CD14-positive monocyte (primary cell): ENCODE measurements around the gene NPR3. TPM values are rescaled to one million over a fixed set of nuclear protein-coding genes. Genes with fewer than 3 reads are reported as not detected.

ENCODE experiments used
- DNase-seq, 3 donors: peaks; one replicate each; pipeline ENCODE4 v3.0.0-alpha.2; 2011 to 2022
- H2AFZ ChIP-seq: 2 replicates; pipeline ENCODE4 v1.6.0; 2012; ENCODE audit warnings: mild to moderate bottlenecking, low read depth, low read length, inconsistent platforms; ENCODE audit not compliant: insufficient read depth, poor library complexity, severe bottlenecking
- H3K27ac ChIP-seq, 2 donors: 1 replicate in 1 of 2; 2 replicates in 1 of 2; pipeline ENCODE4 v1.5.1; 2012 to 2013; ENCODE audit warnings: low read length in 2 of 2, control low read depth in 1 of 2, inconsistent platforms in 1 of 2, low read depth in 1 of 2, mild to moderate bottlenecking in 1 of 2
- H3K27me3 ChIP-seq, 2 donors: one replicate each; pipeline versions ENCODE4 v1.6.0 to v1.6.1; 2011 to 2013; ENCODE audit warnings: low read length in 2 of 2; ENCODE audit not compliant: control insufficient read depth in 2 of 2, insufficient read depth in 2 of 2
- H3K36me3 ChIP-seq, 2 donors: replicated peaks in 1 of 2; 1 replicate in 1 of 2; 2 replicates in 1 of 2; pipeline versions ENCODE4 v1.5.1 to v1.6.1; 2012 to 2013; ENCODE audit warnings: low read length in 2 of 2, control low read depth in 1 of 2, inconsistent platforms in 1 of 2, mild to moderate bottlenecking in 1 of 2; ENCODE audit not compliant: insufficient read depth in 2 of 2, control insufficient read depth in 1 of 2
- H3K4me1 ChIP-seq, 2 donors: 1 replicate in 1 of 2; 2 replicates in 1 of 2; pipeline versions ENCODE4 v1.5.1 to v1.6.1; 2012 to 2013; ENCODE audit warnings: low read length in 2 of 2, control low read depth in 1 of 2, inconsistent platforms in 1 of 2, mild to moderate bottlenecking in 1 of 2, moderate library complexity in 1 of 2; ENCODE audit not compliant: insufficient read depth in 2 of 2, control insufficient read depth in 1 of 2
- H3K4me2 ChIP-seq: replicated peaks from 2 replicates; pipeline ENCODE3; 2012; ENCODE audit warnings: low read length, moderate library complexity, mild to moderate bottlenecking; ENCODE audit not compliant: poor library complexity, severe bottlenecking; ENCODE audit errors: extremely low read depth
- H3K4me3 ChIP-seq, 3 experiments: fragments of 200-600 bp in 1 of 3; sonication (generic) in 1 of 3; replicated peaks in 1 of 3; 1 replicate in 2 of 3; 2 replicates in 1 of 3; pipeline ENCODE4 v1.5.1; 2011 to 2013; ENCODE audit warnings: low read length in 3 of 3, mild to moderate bottlenecking in 3 of 3, control low read depth in 2 of 3, low read depth in 2 of 3, inconsistent platforms in 1 of 3, moderate library complexity in 1 of 3
- H3K79me2 ChIP-seq: 2 replicates; pipeline ENCODE4 v1.6.0; 2012; ENCODE audit warnings: mild to moderate bottlenecking, control low read depth, inconsistent platforms, low read length, moderate library complexity; ENCODE audit not compliant: insufficient read depth
- H3K9ac ChIP-seq: 2 replicates; pipeline ENCODE4 v1.6.0; 2017; ENCODE audit warnings: low read length, mild to moderate bottlenecking; ENCODE audit not compliant: insufficient read depth, poor library complexity, severe bottlenecking
- H3K9me3 ChIP-seq, 2 donors: replicated peaks in 1 of 2; 1 replicate in 1 of 2; 2 replicates in 1 of 2; pipeline versions ENCODE4 v1.5.1 to v1.6.1; 2012 to 2013; ENCODE audit warnings: low read length in 2 of 2, control low read depth in 1 of 2; ENCODE audit not compliant: control insufficient read depth in 1 of 2, insufficient read depth in 1 of 2
- H4K20me1 ChIP-seq: 2 replicates; pipeline ENCODE4 v1.6.0; 2012; ENCODE audit warnings: mild to moderate bottlenecking, low read length, control low read depth, moderate library complexity; ENCODE audit not compliant: insufficient read depth
- H3K27ac Mint-ChIP-seq, 7 donors: one replicate each; pipeline ENCODE4 v1.8.0; 2020; ENCODE audit warnings: mild to moderate bottlenecking in 7 of 7, mixed read lengths in 7 of 7, moderate library complexity in 6 of 7, inconsistent platforms in 2 of 7
- H3K27me3 Mint-ChIP-seq, 3 donors: one replicate each; pipeline ENCODE4 v1.8.0; 2021 to 2022; ENCODE audit warnings: low read depth in 3 of 3, mild to moderate bottlenecking in 3 of 3, mixed read lengths in 3 of 3, moderate library complexity in 3 of 3, inconsistent platforms in 1 of 3
- H3K36me3 Mint-ChIP-seq, 2 donors: one replicate each; pipeline ENCODE4 v1.8.0; 2020; ENCODE audit warnings: mixed read lengths in 2 of 2, inconsistent platforms in 1 of 2, mild to moderate bottlenecking in 1 of 2
- H3K4me1 Mint-ChIP-seq: one replicate; pipeline ENCODE4 v1.8.0; 2020; ENCODE audit warnings: mild to moderate bottlenecking, mixed read lengths
- H3K4me3 Mint-ChIP-seq, 2 donors: one replicate each; pipeline ENCODE4 v1.8.0; 2020; ENCODE audit warnings: mild to moderate bottlenecking in 2 of 2, mixed read lengths in 2 of 2, moderate library complexity in 1 of 2
- H3K9me3 Mint-ChIP-seq, 7 donors: one replicate each; pipeline ENCODE4 v1.8.0; 2020 to 2022; ENCODE audit warnings: mixed read lengths in 7 of 7, mild to moderate bottlenecking in 6 of 7, moderate library complexity in 6 of 7, inconsistent platforms in 2 of 7
- CTCF ChIP-seq: fragments of 200-600 bp; IDR thresholded peaks from one replicate; pipeline ENCODE4 v1.8.0; 2022; ENCODE audit warnings: antibody characterized with exemption, mild to moderate bottlenecking
- WGBS: methylation state at CpG from one replicate; pipeline ENCODE4 v1.1.5; 2013; ENCODE audit warnings: missing lambda C conversion rate; ENCODE audit not compliant: insufficient coverage; 5-methylcytosine and 5-hydroxymethylcytosine counted together
- intact Hi-C, 2 donors: fragments of 100-400 bp; cut with micrococcal nuclease; formaldehyde crosslinking; loops; one replicate each; pipeline versions ENCODE4 v1.15.0 to v1.15.1; 2023
- polyA plus RNA-seq, 3 donors: library from polyadenylated mRNA; depleted of rRNA in 1 of 3; unstranded in 2 of 3; stranded (reverse) in 1 of 3; fragments of 300-500 nt in 2 of 3; fragments of >200 nt in 1 of 3; fragmentation: Illumina TruSeq in 2 of 3; gene quantifications; 1 replicate in 2 of 3; 2 replicates in 1 of 3; pipeline ENCODE4 v1.2.3, GENCODE V29; 2012 to 2021

Gene NPR3
- polyA plus RNA-seq, 3 donors, result not detected

- Mint-ChIP-seq H3K36me3 (peaks cover 3 to 14% of the 10 kb centered on the region in 2 donors), H3K27ac (no peak overlapping the region), H3K27me3 (peaks cover 74 to 75% (median 75%) of the 10 kb centered on the region in 3 donors), H3K4me3 (peak overlapping the region; percentile 60 to 90), H3K9me3 (peaks cover 3 to 19% (median 10%) of the 10 kb centered on the region in 7 donors), H3K4me1 (peaks cover 62% of the 10 kb centered on the region)
- peaks cover 31 to 71% of the 10 kb centered on the region in 2 donors for H3K27me3 ChIP-seq
- no peak overlapping the region for H3K9ac ChIP-seq
- H4K20me1 ChIP-seq, result no peaks in the 10 kb centered on the region
- no peak for DNase-seq
- peak overlapping the region in 2 of 3 experiments; percentile 18 to 67 for H3K4me3 ChIP-seq
- peaks cover 0 to 26% of the 10 kb centered on the region in 2 donors for H3K9me3 ChIP-seq
- H3K79me2 ChIP-seq, result no peaks in the 10 kb centered on the region
- WGBS, result 0% methylated on average over 22 of the region's 30 CpGs
- no peak for TF ChIP-seq CTCF
- H3K4me2 ChIP-seq, result peak overlapping the region; percentile 71
- H2AFZ ChIP-seq, result peak overlapping the region; percentile 51
- H3K4me1 ChIP-seq, result peaks cover 50 to 61% of the 10 kb centered on the region in 2 donors
- H3K27ac ChIP-seq, result no peak overlapping the region
- intact Hi-C loops, result no loop called here
- no peaks in the 10 kb centered on the region for H3K36me3 ChIP-seq
Measured at GRCh38 chr5:32713361-32713769, 2.2 kb downstream of the NPR3 start.

- Histone ChIP-seq H3K27me3 (peaks cover 31 to 66% of the 10 kb centered on the region in 2 donors), H3K4me1 (peaks cover 49 to 58% of the 10 kb centered on the region in 2 donors), H4K20me1 (no peaks in the 10 kb centered on the region), H3K27ac (no peak overlapping the region), H3K36me3 (no peaks in the 10 kb centered on the region), H3K4me2 (peak overlapping the region; percentile 71), H3K79me2 (no peaks in the 10 kb centered on the region), H3K4me3 (peak overlapping the region in 2 of 3 experiments; percentile 18 to 67), H3K9ac (peak overlapping the region; percentile 12), H2AFZ (peak overlapping the region; percentile 51), H3K9me3 (peaks cover 0 to 25% of the 10 kb centered on the region in 2 donors)
- peaks cover 69 to 70% (median 70%) of the 10 kb centered on the region in 3 donors for H3K27me3 Mint-ChIP-seq
- peaks cover 4 to 20% (median 10%) of the 10 kb centered on the region in 7 donors for H3K9me3 Mint-ChIP-seq
- WGBS, result 0% methylated on average over 34 of the region's 37 CpGs
- TF ChIP-seq CTCF, result no peak
- H3K27ac Mint-ChIP-seq, result no peak overlapping the region
- no peak for DNase-seq
- intact Hi-C loops, result no loop called here
- peaks cover 58% of the 10 kb centered on the region for H3K4me1 Mint-ChIP-seq
- H3K36me3 Mint-ChIP-seq, result peaks cover 3 to 11% of the 10 kb centered on the region in 2 donors
- H3K4me3 Mint-ChIP-seq, result peak overlapping the region; percentile 60 to 90
Measured at GRCh38 chr5:32713770-32714381, 2.8 kb downstream of the NPR3 start.
